ENCODE data around the gene FCER1G.

The FCER1G gene

DNA sequence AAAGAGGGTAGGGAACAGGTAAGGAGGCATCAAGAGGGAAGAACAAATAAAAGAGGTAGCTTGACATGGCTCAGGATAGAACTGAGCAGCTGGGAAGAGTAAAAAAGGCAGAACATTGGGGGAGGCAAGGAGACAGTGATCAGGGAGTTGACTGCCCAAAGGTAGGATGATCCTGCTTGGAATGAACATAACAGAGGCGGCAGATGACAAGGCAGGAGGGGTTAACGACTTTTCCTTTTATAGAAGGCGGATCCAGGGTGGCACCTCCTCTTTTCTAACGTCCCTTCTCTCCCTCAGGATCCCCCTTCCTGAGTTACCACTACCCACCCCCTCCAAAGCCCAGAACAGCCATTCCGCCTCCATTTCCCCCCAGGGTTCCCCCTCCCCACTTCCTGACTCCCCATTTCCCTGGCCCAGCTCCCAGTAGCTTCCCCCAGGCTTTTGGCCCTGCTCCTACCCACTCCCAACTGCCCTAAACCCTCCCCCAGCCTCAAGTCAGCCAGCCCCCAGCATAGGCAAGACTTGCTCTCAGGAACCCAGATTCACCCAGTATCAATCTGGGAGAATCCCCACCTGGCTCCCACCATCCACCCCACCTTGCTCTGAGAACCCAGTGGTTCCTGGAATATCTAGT, 15.5 kb upstream of the FCER1G start:
- H3K36me3 ChIP-seq (ENCODE audit: insufficient read depth, low read depth, low read length) = peaks cover 13% of the 10 kb centered on the region
- H3K9ac ChIP-seq (ENCODE audit: low read depth, low read length) = peak overlapping the region; percentile 96; the same call in 1 of the 2 replicates
- H3K4me1 ChIP-seq (ENCODE audit: insufficient read depth, low read length) = peaks cover 47% of the 10 kb centered on the region
- peak overlapping the region; percentile 86 for H3K27ac ChIP-seq (ENCODE audit: low read length)
- peak overlapping the region; percentile 7; the same call in 1 of the 2 replicates for H3K4me3 ChIP-seq (ENCODE audit: low read length)
- H3K27me3 ChIP-seq (ENCODE audit: insufficient read depth, low read length) = no peaks in the 10 kb centered on the region
- H3K9me3 ChIP-seq (ENCODE audit: insufficient read depth, low read depth, low read length) = no peaks in the 10 kb centered on the region

DNA sequence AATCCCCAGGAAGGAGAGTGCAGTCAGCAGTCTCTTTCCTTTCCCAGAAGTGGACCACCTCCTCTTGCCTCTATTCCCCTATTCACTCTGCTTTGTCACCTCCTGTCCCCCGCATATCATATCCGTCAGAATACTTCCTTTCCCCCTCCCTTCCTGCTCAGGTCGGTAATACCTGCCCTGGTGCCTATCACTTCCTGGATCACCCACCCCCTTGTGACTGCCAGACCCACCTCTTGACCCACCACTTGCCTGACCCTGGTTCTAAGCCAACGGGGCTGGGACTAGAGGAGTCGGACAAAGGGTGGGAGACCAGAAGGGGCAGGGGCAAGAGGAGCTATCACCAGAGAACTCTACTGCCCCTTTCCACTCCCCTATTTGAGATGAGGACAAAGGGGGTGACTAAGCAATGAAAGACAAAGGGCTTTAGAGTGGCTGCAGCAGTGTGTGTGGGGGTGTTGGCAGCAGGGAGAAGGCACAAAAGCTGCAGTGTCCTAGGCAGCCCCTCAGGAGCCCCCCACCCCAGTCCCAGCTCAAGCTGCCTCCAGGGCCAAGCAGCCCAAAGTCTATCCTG, 14.6 kb upstream of the FCER1G start:
- Histone ChIP-seq H3K4me1 (ENCODE audit: insufficient read depth, low read length) (peaks cover 47% of the 10 kb centered on the region), H3K36me3 (ENCODE audit: insufficient read depth, low read depth, low read length) (peaks cover 22% of the 10 kb centered on the region), H3K27ac (ENCODE audit: low read length) (peak overlapping the region; percentile 86), H3K9ac (ENCODE audit: low read depth, low read length) (peak overlapping the region; percentile 96; the same call in 1 of the 2 replicates), H3K4me3 (ENCODE audit: low read length) (peak overlapping the region; percentile 17; the same call in 1 of the 2 replicates), H3K9me3 (ENCODE audit: insufficient read depth, low read depth, low read length) (no peaks in the 10 kb centered on the region), H3K27me3 (ENCODE audit: insufficient read depth, low read length) (no peaks in the 10 kb centered on the region)

DNA sequence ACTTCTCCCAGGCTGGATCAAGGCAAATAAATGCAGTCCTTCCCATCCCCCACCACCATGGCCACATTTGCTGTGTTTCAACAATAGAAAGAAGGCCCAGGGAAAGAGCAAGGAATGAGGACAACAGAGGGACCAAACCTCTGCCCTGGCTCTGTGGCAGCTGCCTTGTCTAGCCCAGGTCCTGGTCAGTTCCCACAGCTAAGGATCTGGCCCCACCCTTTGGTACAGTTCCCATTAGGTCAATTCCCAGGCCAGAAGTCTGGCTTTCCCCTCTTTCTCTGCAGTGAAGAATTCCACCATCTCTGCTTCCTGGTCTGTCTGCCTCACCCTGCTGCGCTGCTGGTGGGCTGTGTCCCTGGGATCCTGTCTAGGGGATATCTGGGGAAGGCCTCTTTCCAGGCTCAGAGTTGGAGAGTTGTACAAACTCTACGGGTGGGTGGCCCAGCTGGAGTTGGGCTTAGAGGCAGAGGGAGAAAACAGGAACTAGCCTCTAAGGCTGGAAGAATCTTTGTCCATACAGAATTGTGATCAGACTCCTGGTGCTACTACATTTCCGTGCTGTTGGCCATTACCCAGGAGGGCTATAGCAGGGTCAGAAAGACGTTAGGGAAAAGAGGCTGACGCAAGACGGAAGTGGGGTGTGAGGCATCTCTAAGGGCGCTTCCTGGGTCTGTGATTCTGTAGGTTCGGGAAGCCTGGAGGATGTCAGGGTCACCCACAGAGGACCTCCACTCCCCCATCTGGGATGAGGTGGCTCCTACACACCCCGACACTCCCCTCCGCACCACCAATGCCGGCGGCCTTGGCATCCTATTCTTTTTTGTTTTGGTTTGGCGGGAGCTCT, 13.9 kb upstream of the FCER1G start:
- H3K9ac ChIP-seq (ENCODE audit: low read depth, low read length) = peak overlapping the region; percentile 96; the same call in 1 of the 2 replicates

DNA sequence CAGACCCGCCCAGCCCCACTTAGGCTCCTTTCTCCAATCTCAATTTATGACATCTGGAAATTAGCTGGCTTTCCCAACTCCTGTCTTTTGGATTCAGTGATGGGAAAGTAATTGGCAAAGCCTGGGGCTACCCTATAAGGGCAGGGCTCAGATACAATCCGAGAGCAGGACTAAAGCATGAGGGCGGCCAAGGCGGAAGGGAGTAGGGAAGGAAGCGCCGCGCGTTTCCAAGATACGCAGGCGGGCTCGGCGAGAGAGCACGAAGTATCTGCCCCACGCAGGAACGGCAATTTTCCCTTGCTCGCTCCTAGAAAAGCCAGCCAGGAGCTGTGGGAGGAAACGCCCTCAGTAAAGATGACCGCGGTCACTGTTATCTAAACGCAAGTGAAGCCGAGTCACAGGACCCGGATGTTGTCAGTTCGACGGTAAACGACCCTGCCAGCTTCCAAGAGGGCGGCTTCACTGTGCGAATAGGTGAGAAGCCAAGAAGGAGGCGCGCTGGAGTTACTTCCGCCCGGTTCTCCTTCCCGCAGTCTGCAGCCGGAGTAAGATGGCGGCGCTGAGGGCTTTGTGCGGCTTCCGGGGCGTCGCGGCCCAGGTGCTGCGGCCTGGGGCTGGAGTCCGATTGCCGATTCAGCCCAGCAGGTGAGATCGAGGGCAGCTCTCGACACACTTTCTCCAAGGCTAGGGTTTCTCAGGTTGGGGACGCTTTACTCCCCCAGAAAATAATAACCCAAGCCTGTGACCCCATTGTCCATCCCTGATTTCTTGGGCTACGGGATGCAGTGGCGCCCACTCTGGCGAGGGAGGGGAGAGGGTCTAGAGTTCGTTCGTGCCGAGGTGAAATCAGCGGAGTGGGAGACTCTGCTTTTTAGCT, 13.0 kb upstream of the FCER1G start, which contains the start of gene NDUFS2:
Gene NDUFS2, plus strand, starts transcription at position 532 of the 877 bp plus-strand sequence. Its CDS starts 19 bp downstream, at position 551.
- H3K9me3 ChIP-seq (ENCODE audit: insufficient read depth, low read depth, low read length) = no peaks in the 10 kb centered on the region
- H3K36me3 ChIP-seq (ENCODE audit: insufficient read depth, low read depth, low read length) = peaks cover 38% of the 10 kb centered on the region
- peaks cover 41% of the 10 kb centered on the region for H3K4me1 ChIP-seq (ENCODE audit: insufficient read depth, low read length)
- H3K27me3 ChIP-seq (ENCODE audit: insufficient read depth, low read length) = no peaks in the 10 kb centered on the region
- H3K4me3 ChIP-seq (ENCODE audit: low read length) = peak within 1 kb of the TSS; percentile 80
- peak within 1 kb of the TSS; percentile 96 for H3K9ac ChIP-seq (ENCODE audit: low read depth, low read length)
- H3K27ac ChIP-seq (ENCODE audit: low read length) = peak within 1 kb of the TSS; percentile 86

More for the DNA sequence above, 13.9 kb upstream of the FCER1G start:
- Histone ChIP-seq H3K27me3 (ENCODE audit: insufficient read depth, low read length) (no peaks in the 10 kb centered on the region), H3K27ac (ENCODE audit: low read length) (peak overlapping the region; percentile 86), H3K36me3 (ENCODE audit: insufficient read depth, low read depth, low read length) (peaks cover 29% of the 10 kb centered on the region), H3K4me1 (ENCODE audit: insufficient read depth, low read length) (peaks cover 47% of the 10 kb centered on the region), H3K9me3 (ENCODE audit: insufficient read depth, low read depth, low read length) (no peaks in the 10 kb centered on the region), H3K4me3 (ENCODE audit: low read length) (peak overlapping the region; percentile 80; the same call in 1 of the 2 replicates)

DNA sequence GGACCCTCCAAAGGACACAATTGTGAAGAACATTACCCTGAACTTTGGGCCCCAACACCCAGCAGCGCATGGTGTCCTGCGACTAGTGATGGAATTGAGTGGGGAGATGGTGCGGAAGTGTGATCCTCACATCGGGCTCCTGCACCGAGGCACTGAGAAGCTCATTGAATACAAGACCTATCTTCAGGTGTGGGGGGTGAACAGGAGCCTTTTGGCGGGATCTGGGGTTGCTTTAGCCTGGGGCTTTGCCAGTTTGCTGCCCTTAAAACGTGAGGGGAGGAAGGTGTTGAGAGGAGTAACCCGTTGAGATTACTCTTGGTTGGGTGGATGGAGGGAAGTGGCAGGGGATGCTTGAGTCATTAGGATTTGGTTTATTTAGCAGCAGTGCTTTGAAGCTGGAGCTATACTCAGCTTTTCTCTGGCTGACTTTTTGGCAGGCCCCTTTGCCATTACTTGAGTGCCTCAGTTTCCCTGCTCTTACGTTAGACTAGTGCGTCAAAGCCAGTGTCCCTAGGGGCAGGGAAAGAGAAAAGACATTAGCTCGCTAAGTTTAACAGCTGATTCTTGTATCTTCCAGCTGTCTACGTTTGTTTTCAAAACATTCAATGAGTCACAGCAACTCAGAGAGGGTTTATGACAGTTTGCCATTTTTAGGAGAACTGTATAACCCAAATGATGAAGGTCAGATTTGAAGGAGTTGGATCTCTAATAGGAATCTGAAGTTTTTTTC, 8.5 kb upstream of the FCER1G start:
- Histone ChIP-seq H3K27ac (ENCODE audit: low read length) (no peak overlapping the region), H3K4me1 (ENCODE audit: insufficient read depth, low read length) (peaks cover 5% of the 10 kb centered on the region; the same call in 1 of the 2 replicates), H3K36me3 (ENCODE audit: insufficient read depth, low read depth, low read length) (peaks cover 77% of the 10 kb centered on the region), H3K4me3 (ENCODE audit: low read length) (no peak overlapping the region), H3K9ac (ENCODE audit: low read depth, low read length) (no peak overlapping the region), H3K27me3 (ENCODE audit: insufficient read depth, low read length) (no peaks in the 10 kb centered on the region), H3K9me3 (ENCODE audit: insufficient read depth, low read depth, low read length) (no peaks in the 10 kb centered on the region)

DNA sequence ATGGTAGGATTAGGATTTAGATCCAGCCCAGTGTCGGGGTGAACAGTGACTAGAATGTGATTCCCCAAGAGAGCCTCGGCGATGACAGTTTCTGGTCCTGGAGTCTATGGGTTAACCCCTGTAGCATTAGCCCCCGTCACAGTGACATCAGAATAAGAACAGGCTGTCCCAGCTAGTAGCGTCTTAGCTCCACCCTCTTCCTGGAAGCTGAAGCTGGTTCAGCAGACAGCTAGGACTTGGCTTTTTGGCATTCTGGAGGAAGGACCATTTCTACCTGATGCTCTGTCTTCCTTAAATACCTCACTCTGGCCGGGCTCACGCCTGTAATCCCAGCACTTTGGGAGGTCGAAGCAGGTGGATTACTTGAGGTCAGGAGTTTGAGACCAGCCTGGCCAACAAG, 7.9 kb upstream of the FCER1G start:
- H3K27ac ChIP-seq (ENCODE audit: low read length) = no peak overlapping the region

DNA sequence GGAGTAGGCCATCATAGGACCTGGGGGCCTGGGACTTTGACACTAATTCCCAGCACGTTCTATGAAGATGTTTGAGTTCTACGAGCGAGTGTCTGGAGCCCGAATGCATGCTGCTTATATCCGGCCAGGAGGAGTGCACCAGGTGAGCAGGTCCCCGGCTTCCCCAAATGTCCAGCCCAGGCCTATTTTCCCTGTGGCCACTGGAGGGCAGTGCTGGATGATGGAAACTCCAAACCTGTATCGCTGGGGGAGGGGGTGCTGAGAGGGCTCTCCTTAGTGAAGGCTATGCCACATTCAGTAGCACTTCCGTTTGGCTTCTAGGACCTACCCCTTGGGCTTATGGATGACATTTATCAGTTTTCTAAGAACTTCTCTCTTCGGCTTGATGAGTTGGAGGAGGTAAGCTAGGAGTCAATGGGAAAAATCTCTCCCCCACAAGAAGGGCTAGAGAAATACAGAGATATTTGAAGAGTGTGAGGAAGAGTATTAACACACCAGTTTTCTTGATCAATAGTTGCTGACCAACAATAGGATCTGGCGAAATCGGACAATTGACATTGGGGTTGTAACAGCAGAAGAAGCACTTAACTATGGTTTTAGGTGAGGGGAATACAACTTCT, 5.2 kb upstream of the FCER1G start:
- Histone ChIP-seq H3K9ac (ENCODE audit: low read depth, low read length) (no peak overlapping the region), H3K27me3 (ENCODE audit: insufficient read depth, low read length) (no peaks in the 10 kb centered on the region), H3K4me3 (ENCODE audit: low read length) (no peak overlapping the region), H3K9me3 (ENCODE audit: insufficient read depth, low read depth, low read length) (no peaks in the 10 kb centered on the region), H3K4me1 (ENCODE audit: insufficient read depth, low read length) (peaks cover 3% of the 10 kb centered on the region; the same call in 1 of the 2 replicates), H3K36me3 (ENCODE audit: insufficient read depth, low read depth, low read length) (peaks cover 94% of the 10 kb centered on the region), H3K27ac (ENCODE audit: low read length) (no peak overlapping the region)

More for the DNA sequence above, 7.9 kb upstream of the FCER1G start:
- H3K4me3 ChIP-seq (ENCODE audit: low read length) = no peak overlapping the region
- no peak overlapping the region for H3K9ac ChIP-seq (ENCODE audit: low read depth, low read length)
- peaks cover 83% of the 10 kb centered on the region for H3K36me3 ChIP-seq (ENCODE audit: insufficient read depth, low read depth, low read length)
- H3K9me3 ChIP-seq (ENCODE audit: insufficient read depth, low read depth, low read length) = no peaks in the 10 kb centered on the region
- H3K27me3 ChIP-seq (ENCODE audit: insufficient read depth, low read length) = no peaks in the 10 kb centered on the region
- peaks cover 3% of the 10 kb centered on the region; the same call in 1 of the 2 replicates for H3K4me1 ChIP-seq (ENCODE audit: insufficient read depth, low read length)

DNA sequence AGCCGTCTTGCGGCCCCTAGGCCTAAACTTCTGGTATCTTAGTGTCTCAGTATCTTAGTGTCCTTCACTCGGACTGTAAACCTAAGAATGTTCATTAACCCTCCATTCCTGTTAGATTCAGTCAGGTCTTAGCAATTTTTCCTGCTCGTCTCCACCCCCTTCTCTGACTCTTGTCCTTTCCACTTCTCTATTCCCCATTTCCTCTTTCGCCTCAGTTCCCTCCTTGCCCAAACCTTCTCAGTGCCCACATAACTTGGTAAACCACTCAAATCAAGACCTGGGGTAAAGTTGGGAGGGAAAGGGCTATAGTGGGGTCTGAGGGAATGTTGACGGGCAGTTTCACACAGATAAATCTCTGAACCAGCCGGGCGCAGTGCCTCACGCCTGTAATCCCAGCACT, 726 bp upstream of the FCER1G start:
- peaks cover 59% of the 10 kb centered on the region for H3K36me3 ChIP-seq (ENCODE audit: insufficient read depth, low read depth, low read length)
- no peaks in the 10 kb centered on the region for H3K9me3 ChIP-seq (ENCODE audit: insufficient read depth, low read depth, low read length)
- H3K27me3 ChIP-seq (ENCODE audit: insufficient read depth, low read length) = no peaks in the 10 kb centered on the region
- H3K4me1 ChIP-seq (ENCODE audit: insufficient read depth, low read length) = peaks cover 13% of the 10 kb centered on the region; the same call in 1 of the 2 replicates
- no peak overlapping the region for H3K27ac ChIP-seq (ENCODE audit: low read length)
- no peak overlapping the region for H3K9ac ChIP-seq (ENCODE audit: low read depth, low read length)
- no peak overlapping the region for H3K4me3 ChIP-seq (ENCODE audit: low read length)

DNA sequence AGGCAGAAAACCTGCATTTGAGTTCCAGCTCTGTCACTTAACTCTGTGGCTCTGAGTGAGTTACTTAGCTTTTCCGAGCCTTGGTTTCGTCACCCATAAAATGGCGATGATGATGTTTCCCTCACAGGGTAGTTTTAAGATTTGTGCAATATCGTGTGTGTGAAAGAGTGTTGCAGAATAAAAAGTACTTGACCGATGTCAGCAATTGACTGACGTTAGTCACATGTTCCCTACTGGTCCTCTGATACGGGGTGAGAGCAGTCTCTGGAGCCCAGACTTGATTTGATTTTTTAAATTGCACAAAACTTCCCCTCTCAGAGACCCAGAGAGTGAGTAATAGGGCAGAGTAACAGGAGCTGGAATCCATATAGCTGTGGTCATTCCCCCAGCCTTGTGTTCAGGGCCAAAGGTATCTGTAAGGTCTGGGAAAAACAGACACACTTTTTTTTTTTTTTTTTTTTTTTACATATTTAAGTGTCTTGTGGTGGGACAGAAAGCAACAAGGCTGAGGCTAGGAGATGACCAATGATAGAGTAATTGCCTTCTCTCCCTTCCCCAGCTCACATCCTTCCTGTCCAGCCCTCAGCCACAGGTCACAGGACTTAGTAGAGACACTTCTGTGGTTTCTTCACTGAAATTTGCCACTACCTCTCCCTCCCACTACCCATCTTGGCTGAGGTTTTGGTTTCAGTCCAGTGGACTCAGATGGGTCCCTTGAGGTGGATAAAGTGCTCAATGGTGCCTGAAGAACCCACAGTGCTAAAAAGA, 2.0 kb downstream of the FCER1G start:
- Histone ChIP-seq H3K36me3 (ENCODE audit: insufficient read depth, low read depth, low read length) (peaks cover 33% of the 10 kb centered on the region), H3K4me3 (ENCODE audit: low read length) (no peak overlapping the region), H3K9me3 (ENCODE audit: insufficient read depth, low read depth, low read length) (no peaks in the 10 kb centered on the region), H3K27me3 (ENCODE audit: insufficient read depth, low read length) (no peaks in the 10 kb centered on the region), H3K27ac (ENCODE audit: low read length) (no peak overlapping the region), H3K4me1 (ENCODE audit: insufficient read depth, low read length) (peaks cover 10% of the 10 kb centered on the region; the same call in 1 of the 2 replicates), H3K9ac (ENCODE audit: low read depth, low read length) (no peak overlapping the region)

DNA sequence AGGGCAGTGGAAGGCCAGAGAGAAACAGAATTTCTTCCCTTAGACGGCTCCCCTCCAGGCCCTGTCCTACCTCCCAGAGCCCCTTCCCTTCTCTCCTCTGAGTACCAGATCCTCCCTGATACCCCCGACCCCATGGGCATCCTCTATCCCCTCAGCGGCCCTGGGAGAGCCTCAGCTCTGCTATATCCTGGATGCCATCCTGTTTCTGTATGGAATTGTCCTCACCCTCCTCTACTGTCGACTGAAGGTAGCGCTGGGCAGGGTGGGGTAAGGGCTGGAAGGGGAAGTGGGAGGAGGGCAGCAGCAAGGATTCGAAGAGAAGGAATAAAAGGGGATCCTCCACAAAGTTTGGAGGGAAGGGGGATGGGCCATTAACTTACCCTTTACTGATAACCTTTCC, 2.7 kb downstream of the FCER1G start:
- Histone ChIP-seq H3K4me3 (ENCODE audit: low read length) (no peak overlapping the region), H3K9ac (ENCODE audit: low read depth, low read length) (no peak overlapping the region), H3K4me1 (ENCODE audit: insufficient read depth, low read length) (peaks cover 10% of the 10 kb centered on the region; the same call in 1 of the 2 replicates), H3K36me3 (ENCODE audit: insufficient read depth, low read depth, low read length) (peaks cover 26% of the 10 kb centered on the region), H3K9me3 (ENCODE audit: insufficient read depth, low read depth, low read length) (no peaks in the 10 kb centered on the region), H3K27me3 (ENCODE audit: insufficient read depth, low read length) (no peaks in the 10 kb centered on the region), H3K27ac (ENCODE audit: low read length) (no peak overlapping the region)
